ENCODE measurements around the gene SESN3. TPM values are rescaled to one million over a fixed set of nuclear protein-coding genes. Genes with fewer than 3 reads are reported as not detected.
A peak's percentile ranks its signal among the peaks of the same experiment; 100 is the strongest.
"Not testable (repeated sequence)": the region's sequence is repeated elsewhere in the genome, so short reads cannot be mapped to it uniquely, and the experiment has no call there.

Gene SESN3
- total RNA-seq, 1 donor from 2014 or later: 86.1 TPM

DNA sequence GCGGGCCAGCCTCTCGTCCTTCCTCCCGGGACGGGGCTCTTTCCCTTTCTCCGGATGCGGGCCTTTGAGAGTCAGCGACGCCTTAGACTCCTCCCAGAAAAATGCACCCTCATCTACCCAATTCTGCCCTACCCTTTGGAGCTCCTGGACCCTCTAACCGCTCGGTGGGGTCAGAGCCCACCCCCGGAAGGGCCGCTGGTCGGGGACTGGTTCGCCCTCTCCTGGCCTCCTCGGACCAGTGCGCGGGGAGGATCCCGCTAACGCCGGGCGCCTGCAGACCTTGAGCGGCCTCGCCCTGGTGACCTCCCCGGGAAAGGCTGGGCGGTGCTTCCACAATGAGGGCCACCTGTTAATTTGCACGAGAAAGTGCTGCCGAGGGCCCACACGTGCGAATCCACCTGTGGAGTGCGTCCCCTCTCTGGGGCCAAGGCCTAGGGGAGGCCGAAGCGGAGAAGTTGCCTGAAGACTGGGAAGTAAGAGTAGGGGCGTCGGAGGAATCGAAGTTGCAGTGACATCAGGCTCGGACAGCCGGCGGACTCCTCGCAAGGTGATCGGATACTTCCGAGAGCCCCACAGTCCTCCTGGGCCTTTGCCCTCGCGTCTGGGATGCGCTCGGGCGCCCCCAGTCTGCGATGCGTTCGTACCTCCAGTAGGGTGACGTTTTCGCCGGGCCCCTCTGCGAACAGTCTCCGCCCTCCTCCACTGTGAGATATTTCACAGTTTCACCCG lies 79.9 kb downstream of the SESN3 start:
- DNase-seq: peak; percentile 84

- peak; percentile 65 for DNase-seq
Observed at GRCh38 chr11:95149651-95150364, 81.2 kb downstream of the SESN3 start.

DNA sequence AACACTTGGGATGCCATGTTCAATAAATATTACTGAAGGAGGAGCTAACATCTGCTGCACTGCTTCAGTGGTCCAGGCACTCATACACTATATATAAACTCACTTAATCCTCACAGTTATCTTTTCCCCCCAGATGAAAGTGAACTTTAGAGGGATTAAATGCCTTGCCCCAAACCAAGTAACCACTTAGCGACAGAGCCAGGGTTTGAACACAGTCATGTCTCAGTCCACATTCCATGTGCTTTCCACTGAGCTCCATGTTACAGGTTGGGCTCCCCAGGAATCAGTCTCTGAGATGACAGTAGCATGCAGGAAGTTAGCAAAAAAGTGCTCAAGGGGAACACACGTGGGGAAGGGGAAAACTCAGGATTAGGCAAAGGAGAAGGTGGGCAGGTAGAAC lies 82.1 kb downstream of the SESN3 start:
- DNase-seq: no peak

GRCh38 chr11:95148406-95148805 lies 82.6 kb downstream of the SESN3 start:
- DNase-seq: no peak

DNA sequence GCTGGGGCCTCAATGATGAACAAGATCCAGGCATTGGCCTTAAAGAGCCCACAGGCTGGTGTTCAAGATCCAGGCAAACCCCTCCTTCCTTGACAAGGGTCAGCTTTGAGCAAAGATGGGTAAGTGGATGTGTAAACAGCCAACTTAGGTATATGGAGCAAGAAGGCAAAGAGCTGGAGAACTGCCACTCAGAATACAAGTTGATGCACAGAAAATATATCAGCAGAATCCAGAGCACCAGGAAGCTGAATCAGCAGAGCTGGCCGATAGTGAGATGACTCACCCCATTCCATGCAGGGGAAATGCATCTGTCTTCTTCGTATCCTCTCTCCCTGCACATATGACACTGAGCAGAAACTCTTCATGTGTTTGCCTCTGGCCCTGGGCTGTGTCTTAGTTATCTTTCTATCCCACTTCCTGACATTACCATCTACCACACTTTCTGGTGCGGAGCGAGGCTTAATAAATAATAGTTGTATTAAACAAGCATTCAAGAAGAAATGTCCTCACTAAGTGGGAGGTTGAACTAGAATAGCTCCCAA lies 83.6 kb downstream of the SESN3 start:
- peak; percentile 53 for DNase-seq

DNA sequence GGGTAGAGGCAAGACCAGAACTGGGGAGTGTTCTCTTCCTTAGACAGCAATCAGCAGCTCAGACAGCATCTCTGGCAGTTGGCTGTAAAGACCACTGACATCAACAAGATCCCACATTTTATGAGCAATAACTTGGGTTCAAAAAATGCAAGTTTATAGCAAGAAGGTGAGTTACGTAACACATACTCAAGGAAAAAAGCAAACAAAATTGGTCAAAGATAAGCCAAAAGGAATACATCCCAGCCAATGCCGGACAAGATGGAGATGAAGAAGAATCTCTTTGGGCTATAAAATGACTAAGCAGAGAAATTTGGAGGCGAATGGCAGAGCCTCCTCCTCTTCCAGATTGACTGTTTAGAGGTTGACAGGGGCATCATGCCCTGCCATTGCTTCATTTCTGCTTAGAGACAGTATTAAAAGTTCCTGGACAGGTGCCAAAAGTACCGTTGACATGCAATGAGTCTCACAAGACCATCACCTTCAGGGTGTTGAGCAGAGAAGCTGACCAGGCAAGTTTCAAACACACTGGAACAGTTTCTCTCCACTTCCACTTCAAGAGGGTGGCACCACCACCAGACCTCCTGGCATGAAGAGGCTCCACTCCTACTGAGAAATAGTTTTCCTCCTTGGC lies 85.5 kb downstream of the SESN3 start:
- no peak for DNase-seq

DNA sequence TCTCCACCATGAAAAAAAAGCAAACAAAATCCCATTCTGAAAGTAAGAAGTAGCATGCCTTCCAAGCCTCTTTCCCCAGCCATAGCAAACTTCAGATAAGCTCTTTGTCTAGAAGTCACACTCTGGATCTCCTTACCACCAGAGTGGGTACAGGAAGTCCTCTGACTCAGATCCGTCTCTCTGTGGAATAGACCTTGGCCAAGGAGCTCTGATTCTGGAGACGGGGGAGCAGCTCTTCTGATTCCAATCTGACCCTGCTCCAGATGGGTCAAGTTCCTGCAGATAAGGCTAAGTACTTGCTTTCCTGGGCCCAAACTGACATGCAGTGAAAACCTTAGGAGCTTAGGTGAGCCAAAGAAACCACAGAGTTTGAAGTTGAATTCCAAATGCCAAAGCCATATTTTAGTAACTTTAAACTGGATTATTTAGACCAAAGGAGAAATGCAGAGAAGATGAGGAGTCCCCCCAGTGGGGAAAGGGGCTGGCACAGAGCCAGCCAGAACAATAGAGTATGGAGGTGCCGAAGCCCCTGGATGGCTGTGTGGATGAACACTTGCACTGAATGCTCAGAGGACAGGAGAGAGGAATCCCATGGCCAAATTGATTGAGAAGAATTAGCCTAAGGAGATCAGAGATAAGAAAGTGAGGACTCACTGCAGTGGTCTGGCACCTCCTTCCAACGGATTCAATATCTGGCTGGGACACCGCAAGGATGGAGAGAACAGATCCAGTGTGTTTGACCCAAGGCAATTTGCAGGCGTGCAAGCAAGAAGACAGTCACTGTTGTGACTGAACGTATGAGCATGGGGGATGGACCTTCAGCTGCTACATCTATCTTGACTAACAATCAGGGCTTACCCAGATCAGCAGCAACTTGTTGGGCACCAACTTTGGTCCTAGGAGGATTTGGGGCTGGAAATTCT lies 86.4 kb downstream of the SESN3 start:
- no peak for DNase-seq

DNA sequence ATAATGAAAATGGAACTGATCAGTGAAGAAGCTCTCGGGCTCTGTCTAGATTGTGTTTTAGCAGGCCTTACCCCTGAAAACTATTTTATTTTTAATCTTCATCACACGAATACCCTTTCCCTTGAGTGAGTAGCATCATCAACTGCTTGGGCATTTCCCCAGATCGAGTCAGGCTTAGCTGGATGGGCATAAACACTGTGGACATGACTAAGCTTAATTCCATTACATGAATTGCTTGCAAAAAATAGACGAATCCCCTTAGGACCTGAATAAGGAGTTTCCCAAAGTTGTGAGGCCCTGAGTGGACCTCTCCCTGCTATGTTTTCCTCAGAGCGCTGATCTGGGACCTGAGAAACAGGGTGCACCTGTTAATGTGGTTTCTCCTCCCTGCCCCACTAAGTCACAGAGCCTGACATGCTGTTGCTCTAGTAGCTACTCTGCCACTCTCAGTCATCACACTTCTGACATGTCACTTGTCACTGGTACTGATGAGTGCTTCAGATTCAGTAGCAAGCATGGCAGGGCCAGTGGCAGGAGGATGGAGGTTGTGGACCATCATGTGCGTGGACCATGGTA lies 87.8 kb downstream of the SESN3 start:
- DNase-seq: no peak

DNA sequence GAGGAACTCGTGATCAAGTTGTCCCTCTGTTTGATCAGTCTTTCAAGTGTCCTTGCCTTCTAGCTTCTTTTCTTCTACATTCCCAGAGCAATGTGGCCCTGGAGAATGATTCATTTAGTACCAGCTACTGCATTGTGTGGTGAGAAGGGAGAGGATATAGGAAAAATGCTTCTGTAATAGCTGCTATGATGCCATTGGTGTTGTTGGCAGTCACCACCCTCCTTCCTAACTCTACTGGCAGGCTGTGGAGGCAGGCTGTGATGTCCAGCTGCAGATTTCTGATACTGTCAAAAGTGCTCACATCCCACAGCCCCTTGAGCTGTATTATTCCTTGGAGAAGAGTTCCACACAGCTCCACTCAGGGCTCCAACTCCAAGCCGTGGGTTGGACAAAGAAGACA lies 88.6 kb downstream of the SESN3 start:
- DNase-seq: no peak

GRCh38 chr11:95140397-95141033 lies 90.5 kb downstream of the SESN3 start:
- DNase-seq: no peak

- DNase-seq: no peak
Observed at GRCh38 chr11:95138448-95138847, 92.6 kb downstream of the SESN3 start.

DNA sequence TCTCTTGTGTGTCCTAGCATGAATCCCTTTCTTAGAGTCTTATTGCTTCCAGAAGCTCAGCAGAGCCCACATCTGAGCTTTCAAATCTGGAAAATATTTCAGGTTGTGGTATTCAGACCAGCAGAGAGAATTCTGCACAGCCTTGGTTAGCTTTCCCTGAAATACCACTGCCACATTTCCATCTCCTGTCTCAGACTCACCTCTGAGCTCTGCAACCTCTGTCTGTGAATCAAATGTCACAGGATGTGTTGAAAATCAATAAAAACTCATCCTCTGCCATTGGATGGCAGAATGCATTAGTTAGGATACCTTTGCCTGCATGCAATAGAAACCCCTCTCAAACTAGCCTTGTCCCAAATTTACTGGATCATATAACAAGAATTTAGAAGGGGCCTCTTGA lies 93.7 kb downstream of the SESN3 start:
- no peak for DNase-seq

GRCh38 chr11:95136747-95137146 lies 94.3 kb downstream of the SESN3 start:
- DNase-seq: not testable (repeated sequence)

GRCh38 chr11:95135880-95136279 lies 95.1 kb downstream of the SESN3 start:
- no peak for DNase-seq

DNA sequence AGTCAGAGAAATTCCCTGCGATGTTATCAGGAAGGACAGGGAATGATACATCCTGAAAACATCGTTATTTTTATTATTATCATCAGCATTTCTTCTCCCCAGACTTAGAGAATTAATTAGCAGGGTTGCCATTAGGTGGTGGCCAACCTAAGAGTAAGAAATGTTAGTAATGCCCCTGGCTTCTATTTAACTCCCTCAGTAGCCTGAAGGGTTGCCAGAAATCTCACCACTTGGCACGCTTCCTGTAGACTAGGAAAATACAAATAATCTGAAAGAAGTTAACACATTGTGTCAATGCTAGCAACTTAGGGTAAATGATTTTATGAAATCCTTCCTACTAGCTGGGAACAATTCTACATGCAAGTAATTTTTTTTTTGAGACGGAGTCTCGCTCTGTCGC lies 95.8 kb downstream of the SESN3 start:
- no peak for DNase-seq

DNA sequence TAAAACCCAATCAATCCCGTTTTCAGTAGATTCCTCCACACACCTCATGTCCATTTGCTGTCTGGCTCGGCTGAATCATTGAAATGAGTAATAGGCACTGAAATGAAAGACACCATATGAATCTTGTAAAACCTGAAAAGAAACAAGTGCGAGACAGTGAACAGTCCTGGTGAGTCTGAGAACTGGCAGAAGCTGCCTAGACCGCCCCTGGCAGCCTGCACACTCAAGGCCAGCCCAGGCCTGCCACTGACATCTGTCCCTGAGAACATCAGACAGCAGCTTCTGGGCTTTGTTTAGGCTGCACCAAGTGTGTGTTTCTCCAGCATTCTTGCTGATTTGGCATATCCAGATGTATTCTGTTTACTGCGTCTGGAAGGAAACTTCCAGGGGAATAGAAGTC lies 96.5 kb downstream of the SESN3 start:
- DNase-seq: peak; percentile 20

DNA sequence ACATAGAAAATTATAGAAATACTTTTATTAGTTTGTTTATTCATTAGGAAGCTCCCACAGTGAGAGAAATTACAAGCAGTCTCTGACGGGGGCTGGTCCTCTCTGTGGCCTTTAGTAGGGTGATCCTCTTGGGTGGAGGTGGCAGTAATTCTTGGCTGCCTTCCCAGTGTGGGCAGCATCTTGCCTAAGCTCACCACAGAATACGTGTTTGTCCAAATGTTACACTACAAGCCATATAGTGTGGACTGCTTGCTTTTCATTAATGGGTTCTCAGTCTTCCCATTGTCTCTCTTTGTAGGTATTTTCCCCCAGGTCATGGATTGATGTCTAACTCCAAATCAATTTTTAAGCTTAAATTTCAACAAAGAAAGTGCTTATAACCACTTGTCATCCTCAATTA lies 98.0 kb downstream of the SESN3 start:
- no peak for DNase-seq

DNA sequence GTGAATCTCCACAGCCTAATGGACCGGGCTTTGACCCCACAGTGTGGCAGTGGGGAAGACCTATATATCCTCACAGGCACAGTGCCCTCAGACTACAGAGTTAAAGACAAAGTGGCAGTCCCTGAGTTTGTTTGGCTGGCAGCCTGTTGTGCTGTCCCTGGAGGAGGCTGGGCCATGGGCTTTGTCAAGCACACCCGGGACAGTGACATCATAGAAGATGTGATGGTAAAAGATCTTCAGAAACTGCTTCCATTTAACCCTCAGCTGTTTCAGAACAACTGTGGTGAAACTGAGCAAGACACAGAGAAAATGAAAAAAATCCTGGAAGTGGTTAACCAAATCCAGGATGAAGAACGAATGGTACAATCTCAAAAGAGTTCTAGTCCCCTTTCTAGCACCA lies 102.4 kb downstream of the SESN3 start:
- DNase-seq: no peak

DNA sequence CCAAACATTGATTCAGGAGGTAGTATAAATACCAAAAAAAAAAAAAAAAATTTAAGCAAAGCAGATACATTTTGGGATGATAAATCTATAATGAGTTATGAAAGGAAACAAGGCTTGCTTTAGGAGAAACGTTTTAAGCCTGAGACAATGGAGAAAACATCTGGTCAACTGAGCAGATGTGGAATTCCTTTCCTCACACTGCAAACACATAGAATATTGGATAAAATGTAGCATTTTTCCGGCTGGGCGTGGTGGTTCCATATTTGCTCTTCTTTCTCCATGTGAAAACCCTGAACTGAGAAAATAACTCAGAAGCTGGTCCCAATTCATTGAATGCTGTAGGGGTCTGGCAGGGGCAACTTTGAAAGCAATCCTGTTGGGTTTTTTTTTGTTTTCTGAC lies 107.4 kb downstream of the SESN3 start:
- DNase-seq: no peak

- DNase-seq: no peak
Observed at GRCh38 chr11:95121698-95122097, 109.3 kb downstream of the SESN3 start.

DNA sequence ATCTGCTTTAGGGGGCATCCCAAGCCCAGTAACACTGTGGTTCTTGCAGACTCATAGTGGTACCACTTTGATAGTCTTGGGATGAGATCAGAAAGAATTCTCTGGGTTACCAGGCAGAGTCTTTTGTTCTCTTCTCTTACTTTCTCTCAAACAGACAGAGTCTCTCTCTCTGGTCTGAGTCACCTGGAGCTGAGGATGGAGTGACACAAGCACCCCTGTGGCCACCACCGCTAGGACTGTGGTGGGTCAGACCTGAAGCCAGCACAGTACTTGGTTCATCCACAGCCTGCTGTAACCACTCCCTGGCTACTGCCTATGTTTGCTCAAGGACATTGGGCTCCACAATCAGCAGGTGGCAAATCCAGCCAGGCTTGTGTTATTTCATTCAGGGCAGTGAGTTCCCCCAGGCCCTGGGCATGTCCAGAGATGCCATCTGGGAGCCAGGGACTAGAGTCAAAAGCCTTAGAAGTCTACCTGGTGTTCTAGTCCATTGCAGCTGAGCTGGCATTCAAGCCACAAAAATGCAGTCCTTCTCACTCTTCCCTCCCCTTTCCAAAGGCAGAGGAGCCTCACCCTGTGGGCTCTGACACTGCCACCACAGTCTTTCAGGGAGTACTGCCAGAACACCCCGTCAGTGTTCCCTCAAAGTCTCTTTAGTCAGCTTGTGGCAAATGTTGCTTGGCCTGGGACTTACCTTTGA lies 111.5 kb downstream of the SESN3 start:
- no peak for DNase-seq
